Mucosa of descending colon (tissue), 3 donors: ENCODE measurements around the gene ANKRD11. TPM values are rescaled to one million over a fixed set of nuclear protein-coding genes. Genes with fewer than 3 reads are reported as not detected.

ENCODE experiments used
- ATAC-seq: fragments of 200-7000 bp; cut with Tn5 transposase; one replicate; pipeline ENCODE4 v1.9.1; 2020; ENCODE audit warnings: mild to moderate bottlenecking, moderate library complexity
- DNase-seq, 3 donors: peaks; one replicate each; pipeline ENCODE4 v3.0.0-alpha.2; 2020
- H3K36me3 ChIP-seq: fragments of 200-600 bp; one replicate; pipeline ENCODE4 v1.8.0; 2021; ENCODE audit warnings: low read depth, mild to moderate bottlenecking
- H3K4me1 ChIP-seq: fragments of 200-600 bp; one replicate; pipeline ENCODE4 v1.8.0; 2021; ENCODE audit warnings: low read depth, mild to moderate bottlenecking
- H3K4me3 ChIP-seq: fragments of 200-600 bp; one replicate; pipeline ENCODE4 v1.8.0; 2021; ENCODE audit warnings: mild to moderate bottlenecking
- H3K9me3 ChIP-seq: fragments of 200-600 bp; one replicate; pipeline ENCODE4 v1.8.0; 2021; ENCODE audit warnings: mild to moderate bottlenecking
- CTCF ChIP-seq: fragments of 200-600 bp; IDR thresholded peaks from one replicate; pipeline ENCODE4 v1.8.0; 2022; ENCODE audit warnings: antibody characterized with exemption, mild to moderate bottlenecking
- intact Hi-C, 2 donors: fragments of 100-400 bp; cut with DNase I in 1 of 2; cut with micrococcal nuclease in 1 of 2; formaldehyde crosslinking; loops; one replicate each; pipeline versions ENCODE4 v1.11.0 to v1.11.1; 2022; cut with DNase I, micrococcal nuclease
- total RNA-seq, 3 donors: library from RNA; stranded (reverse); fragmentation: NEBNext Ultra II Directional in 2 of 3; extraction: Animal tissue kit (Norgen Biotek cat#: 25700) in 2 of 3; gene quantifications; one replicate each; pipeline versions ENCODE4 v1.2.1 to v1.2.4, GENCODE V29; 2021 to 2023
- donor health status: DM: no; HTN: no; CAD: no; lungs with moderate emphysema.
- donor health status: DM: no; HTN: no; CAD: no.
- donor health status: DM: no; HTN: yes; CAD: no.

Gene ANKRD11
- total RNA-seq, 3 donors from 2014 or later, result 125 to 127 (median 127) TPM

DNA sequence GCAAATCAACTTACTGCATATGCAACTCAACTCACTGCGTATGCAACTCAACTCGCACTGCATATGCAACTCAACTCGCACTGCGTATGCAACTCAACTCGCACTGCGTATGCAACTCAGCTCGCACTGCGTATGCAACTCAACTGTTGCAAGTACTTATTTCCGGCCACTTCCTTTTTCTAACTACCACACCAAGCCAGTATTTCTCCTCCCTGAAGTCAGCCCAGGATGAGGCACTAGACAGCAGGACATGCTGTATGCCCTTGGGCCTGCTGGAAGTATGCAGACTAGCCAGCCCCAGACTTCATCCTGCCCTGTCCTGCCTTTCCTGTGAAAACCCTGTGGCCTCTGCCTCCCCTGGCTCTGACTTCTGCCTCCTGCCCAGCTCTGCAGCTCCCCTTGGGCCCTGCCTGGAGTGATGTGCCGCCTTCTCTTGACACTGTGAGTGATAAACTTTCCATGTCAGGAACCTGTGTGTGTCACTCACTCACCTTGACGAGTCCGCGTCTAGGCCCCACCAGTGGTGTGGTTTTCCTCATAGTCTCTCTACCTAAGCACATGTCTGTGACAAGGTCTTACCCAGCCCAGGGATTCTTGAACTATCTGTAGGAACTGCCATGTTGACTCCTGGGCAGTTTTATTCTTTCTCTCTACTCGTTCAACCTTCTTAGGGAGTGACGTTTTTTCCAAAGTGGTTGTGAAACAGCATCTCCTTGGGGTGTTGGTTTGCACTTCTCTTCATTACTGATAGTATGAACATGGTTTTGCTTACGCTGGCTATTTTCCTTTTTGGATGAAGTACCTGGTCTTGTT lies 256.5 kb downstream of the ANKRD11 start:
- H3K4me3 ChIP-seq, result no peak overlapping the region
- TF ChIP-seq CTCF, result no peak
- H3K36me3 ChIP-seq, result no peaks in the 10 kb centered on the region
- H3K4me1 ChIP-seq, result no peaks in the 10 kb centered on the region
- intact Hi-C loops, result no loop called here
- no peaks in the 10 kb centered on the region for H3K9me3 ChIP-seq
- DNase-seq, result no peak
- ATAC-seq, result no peak

DNA sequence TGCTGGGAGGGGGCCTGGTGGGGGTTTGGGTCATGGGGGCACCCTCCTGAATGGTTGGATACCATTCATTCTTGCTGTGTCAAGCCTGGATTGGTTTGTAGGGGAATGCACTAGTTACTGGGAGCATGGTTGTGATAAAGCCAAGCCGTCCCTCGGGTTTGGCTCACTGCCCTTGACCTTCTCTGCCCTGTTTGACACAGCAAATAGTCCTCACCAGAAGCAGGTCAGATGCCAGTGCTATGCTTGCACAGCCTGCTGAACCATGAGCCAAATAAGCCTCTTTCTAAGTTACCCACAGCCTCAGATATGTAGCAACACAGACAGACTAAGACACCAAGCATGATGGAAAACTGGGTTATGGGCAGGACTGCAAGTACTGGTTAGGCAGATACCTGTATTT lies 258.3 kb downstream of the ANKRD11 start:
- DNase-seq, result no peak
- intact Hi-C loops, result no loop called here

GRCh38 chr16:89230255-89230654 lies 260.1 kb downstream of the ANKRD11 start:
- Histone ChIP-seq H3K4me3 (no peak overlapping the region), H3K4me1 (no peaks in the 10 kb centered on the region), H3K36me3 (peaks cover 23% of the 10 kb centered on the region), H3K9me3 (peaks cover 21% of the 10 kb centered on the region)
- DNase-seq (no peak), ATAC-seq (no peak)
- intact Hi-C loops, result no loop called here
- TF ChIP-seq CTCF, result no peak

More for the DNA sequence above, 258.3 kb downstream of the ANKRD11 start:
- H3K9me3 ChIP-seq, result peaks cover 18% of the 10 kb centered on the region
- H3K4me1 ChIP-seq, result no peaks in the 10 kb centered on the region
- H3K4me3 ChIP-seq, result no peak overlapping the region
- TF ChIP-seq CTCF, result no peak
- peaks cover 9% of the 10 kb centered on the region for H3K36me3 ChIP-seq
- ATAC-seq, result no peak

- Histone ChIP-seq H3K9me3 (peaks cover 21% of the 10 kb centered on the region), H3K4me3 (no peak overlapping the region), H3K36me3 (peaks cover 23% of the 10 kb centered on the region), H3K4me1 (no peaks in the 10 kb centered on the region)
- intact Hi-C loops, result no loop called here
- no peak for TF ChIP-seq CTCF
- ATAC-seq, result no peak
- DNase-seq, result no peak
These were observed 265.7 kb downstream of the ANKRD11 start for GRCh38 chr16:89224665-89225064.

GRCh38 chr16:89222931-89223330 lies 267.4 kb downstream of the ANKRD11 start:
- ATAC-seq, result no peak
- H3K4me1 ChIP-seq, result peaks cover 7% of the 10 kb centered on the region
- DNase-seq, result no peak
- peaks cover 23% of the 10 kb centered on the region for H3K36me3 ChIP-seq
- intact Hi-C loops, result no loop called here
- no peak overlapping the region for H3K4me3 ChIP-seq
- peaks cover 11% of the 10 kb centered on the region for H3K9me3 ChIP-seq
- no peak for TF ChIP-seq CTCF
